ENCODE measurements around the gene DGAT2.

Gene DGAT2

GRCh38 chr11:75759832-75760231 lies 8.7 kb upstream of the DGAT2 start:
- H3K4me3 ChIP-seq (ENCODE audit: low read depth, low read length), result no peak overlapping the region
- no peak for DNase-seq (ENCODE audit: low read depth)
- TF ChIP-seq, protein P1, sequence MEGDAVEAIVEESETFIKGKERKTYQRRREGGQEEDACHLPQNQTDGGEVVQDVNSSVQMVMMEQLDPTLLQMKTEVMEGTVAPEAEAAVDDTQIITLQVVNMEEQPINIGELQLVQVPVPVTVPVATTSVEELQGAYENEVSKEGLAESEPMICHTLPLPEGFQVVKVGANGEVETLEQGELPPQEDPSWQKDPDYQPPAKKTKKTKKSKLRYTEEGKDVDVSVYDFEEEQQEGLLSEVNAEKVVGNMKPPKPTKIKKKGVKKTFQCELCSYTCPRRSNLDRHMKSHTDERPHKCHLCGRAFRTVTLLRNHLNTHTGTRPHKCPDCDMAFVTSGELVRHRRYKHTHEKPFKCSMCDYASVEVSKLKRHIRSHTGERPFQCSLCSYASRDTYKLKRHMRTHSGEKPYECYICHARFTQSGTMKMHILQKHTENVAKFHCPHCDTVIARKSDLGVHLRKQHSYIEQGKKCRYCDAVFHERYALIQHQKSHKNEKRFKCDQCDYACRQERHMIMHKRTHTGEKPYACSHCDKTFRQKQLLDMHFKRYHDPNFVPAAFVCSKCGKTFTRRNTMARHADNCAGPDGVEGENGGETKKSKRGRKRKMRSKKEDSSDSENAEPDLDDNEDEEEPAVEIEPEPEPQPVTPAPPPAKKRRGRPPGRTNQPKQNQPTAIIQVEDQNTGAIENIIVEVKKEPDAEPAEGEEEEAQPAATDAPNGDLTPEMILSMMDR (conservative IDR thresholded peaks at IDR 0.05; ENCODE audit: low read depth, low read length), result no peak

- H3K4me3 ChIP-seq (ENCODE audit: low read depth, low read length), result no peak overlapping the region
- DNase-seq (ENCODE audit: low read depth), result no peak
- TF ChIP-seq, protein P1 (conservative IDR thresholded peaks at IDR 0.05; ENCODE audit: low read depth, low read length), result no peak
Measured at GRCh38 chr11:75760243-75760642, 8.3 kb upstream of the DGAT2 start.

- TF ChIP-seq, protein P1 (conservative IDR thresholded peaks at IDR 0.05; ENCODE audit: low read depth, low read length), result no peak
- peak; percentile 61 for DNase-seq (ENCODE audit: low read depth)
- no peak overlapping the region for H3K4me3 ChIP-seq (ENCODE audit: low read depth, low read length)
Measured at GRCh38 chr11:75760710-75761493, 7.7 kb upstream of the DGAT2 start.

GRCh38 chr11:75762158-75762557 lies 6.4 kb upstream of the DGAT2 start:
- DNase-seq (ENCODE audit: low read depth), result no peak
- no peak overlapping the region for H3K4me3 ChIP-seq (ENCODE audit: low read depth, low read length)
- TF ChIP-seq, protein P1 (conservative IDR thresholded peaks at IDR 0.05; ENCODE audit: low read depth, low read length), result no peak

GRCh38 chr11:75762885-75763284 lies 5.7 kb upstream of the DGAT2 start:
- H3K4me3 ChIP-seq (ENCODE audit: low read depth, low read length), result no peak overlapping the region
- TF ChIP-seq, protein P1 (conservative IDR thresholded peaks at IDR 0.05; ENCODE audit: low read depth, low read length), result no peak
- DNase-seq (ENCODE audit: low read depth), result peak; percentile 76

DNA sequence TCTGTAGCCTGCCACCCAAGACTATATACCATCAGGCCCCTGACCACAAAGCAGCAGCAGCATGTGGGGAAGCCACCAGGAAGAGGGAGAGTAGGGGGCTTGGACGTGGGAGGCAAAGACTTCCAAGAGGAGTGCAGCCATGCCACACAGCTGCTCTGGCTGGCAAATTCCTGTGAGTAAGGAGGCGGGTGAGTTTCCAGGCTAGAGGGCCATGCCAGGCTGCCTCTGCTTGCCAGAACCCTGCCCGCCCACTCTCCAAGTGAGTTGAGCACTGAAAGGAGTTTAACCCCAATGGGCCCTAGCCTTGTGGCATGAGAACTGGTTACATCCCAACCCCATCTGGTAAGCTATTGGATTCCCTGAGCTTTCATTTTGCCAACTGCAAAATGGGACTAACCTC lies 4.7 kb upstream of the DGAT2 start:
- no peak overlapping the region for H3K4me3 ChIP-seq (ENCODE audit: low read depth, low read length)
- TF ChIP-seq, protein P1 (conservative IDR thresholded peaks at IDR 0.05; ENCODE audit: low read depth, low read length), result no peak
- DNase-seq (ENCODE audit: low read depth), result no peak

GRCh38 chr11:75765116-75765515 lies 3.5 kb upstream of the DGAT2 start:
- no peak for DNase-seq (ENCODE audit: low read depth)
- H3K4me3 ChIP-seq (ENCODE audit: low read depth, low read length), result no peak overlapping the region
- TF ChIP-seq, protein P1 (conservative IDR thresholded peaks at IDR 0.05; ENCODE audit: low read depth, low read length), result no peak
